HG03432 (cell line): ENCODE results near the gene TAF4.

ENCODE experiments used
- ATAC-seq: cut with Tn5 transposase; IDR thresholded peaks from one replicate; pipeline ENCODE4 v1.9.1; 2021; ENCODE audit warnings: mild to moderate bottlenecking, moderate library complexity; ENCODE audit not compliant: unreplicated experiment

The TAF4 gene

GRCh38 chr20:61934716-61935530 is 130.8 kb downstream of the TAF4 start:
- no peak for ATAC-seq

GRCh38 chr20:61933951-61934715 is 131.5 kb downstream of the TAF4 start:
- ATAC-seq, result no peak

GRCh38 chr20:61933481-61933950 is 132.2 kb downstream of the TAF4 start:
- no peak for ATAC-seq

- no peak for ATAC-seq
These were observed 132.8 kb downstream of the TAF4 start for GRCh38 chr20:61932711-61933480.

DNA sequence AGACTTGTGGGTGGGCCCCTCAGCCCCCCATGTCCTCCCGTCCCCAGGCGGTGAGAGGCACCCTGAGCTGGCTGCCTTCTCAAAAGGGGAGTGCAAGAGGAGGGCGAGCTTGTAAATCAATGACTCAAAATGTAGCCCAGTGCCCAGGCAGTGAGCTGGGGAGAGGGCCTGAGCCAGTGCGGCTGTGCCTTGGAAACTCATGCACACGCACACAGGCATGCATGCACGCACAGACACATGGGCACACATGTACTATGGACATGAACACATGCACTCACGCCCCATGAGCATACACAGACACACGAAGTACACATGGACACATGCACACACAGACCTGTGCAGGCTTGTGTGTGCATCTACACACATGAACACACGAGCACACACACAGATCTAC is 133.5 kb downstream of the TAF4 start:
- no peak for ATAC-seq

GRCh38 chr20:61931476-61932198 is 134.0 kb downstream of the TAF4 start:
- no peak for ATAC-seq

DNA sequence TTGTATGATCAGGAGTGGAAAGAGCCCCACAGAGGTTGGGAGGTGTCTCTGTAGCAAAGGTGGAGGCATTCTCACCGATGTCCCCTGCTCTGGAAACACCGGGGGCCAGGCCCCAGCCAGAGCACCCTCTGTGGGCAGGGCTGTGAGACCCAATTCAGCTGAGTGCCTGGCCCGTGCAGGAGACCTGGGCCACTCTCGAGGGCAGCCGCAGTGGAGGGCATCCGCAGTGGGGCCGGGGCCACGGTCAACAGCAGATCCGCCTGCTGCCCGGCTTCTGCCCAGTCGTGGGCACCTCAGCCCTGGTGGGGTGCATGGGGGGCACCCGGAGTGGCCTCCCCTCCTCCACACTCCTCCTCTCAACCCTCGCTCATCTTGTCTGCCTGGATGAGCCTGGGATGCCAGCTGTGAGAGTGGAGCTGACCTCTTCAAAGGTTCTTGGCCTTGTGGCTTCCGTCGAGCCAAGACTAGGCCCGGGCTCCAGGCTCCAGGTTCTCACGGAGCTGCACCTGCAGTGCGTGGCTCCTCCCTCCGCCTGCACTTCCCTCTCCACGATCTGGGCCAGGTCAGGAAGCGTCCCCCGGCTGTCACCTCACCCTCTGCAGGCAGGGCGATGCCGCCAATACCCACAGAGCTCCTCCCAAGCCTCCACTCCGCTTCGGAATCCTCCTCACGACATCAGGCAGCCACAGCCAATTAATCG is 134.8 kb downstream of the TAF4 start:
- no peak for ATAC-seq

- ATAC-seq, result no peak
These were observed 135.6 kb downstream of the TAF4 start for GRCh38 chr20:61929971-61930666.

- ATAC-seq, result no peak
These were observed 136.1 kb downstream of the TAF4 start for GRCh38 chr20:61929561-61929960.

DNA sequence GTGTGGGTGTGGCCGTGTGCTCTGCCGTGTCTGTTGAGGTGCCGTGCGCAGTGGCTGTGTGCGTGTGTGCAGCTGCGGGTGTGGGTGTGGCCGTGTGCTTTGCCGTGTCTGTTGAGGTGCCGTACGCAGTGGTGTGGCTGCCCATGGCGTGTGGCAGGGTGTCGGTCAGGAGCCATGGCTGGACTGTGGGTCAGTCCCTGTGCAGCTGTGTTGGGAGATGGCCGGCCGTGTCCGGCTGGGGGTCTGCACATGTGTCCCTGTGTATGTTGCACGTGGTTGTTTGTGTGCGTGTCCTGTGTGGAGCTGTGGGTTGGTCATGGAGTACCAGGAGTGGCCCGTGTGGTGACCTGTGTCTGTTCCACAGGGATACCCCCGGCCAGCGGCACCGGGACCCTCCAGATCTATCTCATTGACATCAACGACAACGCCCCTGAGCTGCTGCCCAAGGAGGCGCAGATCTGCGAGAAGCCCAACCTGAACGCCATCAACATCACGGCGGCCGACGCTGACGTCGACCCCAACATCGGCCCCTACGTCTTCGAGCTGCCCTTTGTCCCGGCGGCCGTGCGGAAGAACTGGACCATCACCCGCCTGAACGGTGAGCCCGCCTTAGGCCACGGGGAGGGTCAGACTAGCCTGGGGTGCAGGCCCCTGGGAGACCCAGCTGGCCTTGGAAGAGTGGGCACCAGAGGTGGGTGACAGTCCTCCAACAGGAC is 137.7 kb downstream of the TAF4 start:
- ATAC-seq, result no peak

- ATAC-seq, result no peak
These were observed 138.4 kb downstream of the TAF4 start for GRCh38 chr20:61927193-61927825.

DNA sequence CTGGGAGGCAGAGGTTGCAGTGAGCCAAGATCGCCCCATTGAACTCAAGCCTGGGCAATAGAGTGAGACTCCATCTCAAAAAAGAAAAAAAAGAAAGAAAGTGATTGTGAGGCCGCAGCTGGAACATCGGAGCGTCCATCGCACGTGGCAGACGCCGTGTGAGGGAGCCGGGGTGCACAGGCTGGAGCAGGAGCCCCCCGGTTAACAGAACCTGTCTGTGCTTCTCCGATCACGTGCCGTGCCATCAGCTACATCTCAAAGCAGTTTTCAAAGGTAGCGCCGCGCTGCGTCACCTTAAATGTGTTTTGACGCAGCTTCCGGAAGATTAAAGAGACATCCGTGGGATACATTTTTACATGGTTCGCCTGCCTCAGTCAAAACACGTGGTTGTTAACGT is 138.9 kb downstream of the TAF4 start:
- no peak for ATAC-seq

GRCh38 chr20:61926253-61926613 is 139.4 kb downstream of the TAF4 start:
- no peak for ATAC-seq

DNA sequence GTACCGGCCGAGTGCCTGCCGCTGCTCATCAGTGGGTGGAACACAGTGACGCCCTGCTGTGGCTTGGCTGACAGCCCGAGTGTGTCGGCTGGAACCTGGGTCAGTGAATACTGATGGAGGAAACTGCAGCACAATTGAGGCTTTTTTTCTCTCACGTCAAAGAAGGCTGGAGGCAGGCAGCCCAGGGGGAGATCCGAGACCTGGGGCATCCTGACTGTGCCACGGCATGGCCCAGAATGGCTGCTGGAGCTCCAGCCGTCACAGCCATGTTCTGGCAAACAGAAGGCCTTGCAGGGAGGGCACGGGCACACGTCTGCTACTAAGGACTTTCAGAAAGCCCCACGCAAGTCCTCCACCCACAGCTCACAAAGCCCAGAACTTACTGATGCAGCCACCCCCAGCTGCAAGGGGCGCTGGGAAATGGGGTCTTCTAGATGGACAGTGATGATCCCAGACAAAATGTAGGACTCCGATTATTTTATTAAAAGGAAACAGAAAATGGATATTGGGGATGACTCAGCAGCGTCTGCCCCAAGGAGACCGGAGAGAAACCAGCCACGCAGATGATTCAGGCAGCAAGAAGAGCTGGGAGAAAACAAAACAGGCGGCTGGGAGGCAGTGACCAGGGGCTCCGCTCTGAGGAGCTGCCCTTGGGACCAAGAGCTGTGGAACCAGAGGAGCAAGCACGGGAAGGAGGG is 140.0 kb downstream of the TAF4 start:
- ATAC-seq, result no peak

DNA sequence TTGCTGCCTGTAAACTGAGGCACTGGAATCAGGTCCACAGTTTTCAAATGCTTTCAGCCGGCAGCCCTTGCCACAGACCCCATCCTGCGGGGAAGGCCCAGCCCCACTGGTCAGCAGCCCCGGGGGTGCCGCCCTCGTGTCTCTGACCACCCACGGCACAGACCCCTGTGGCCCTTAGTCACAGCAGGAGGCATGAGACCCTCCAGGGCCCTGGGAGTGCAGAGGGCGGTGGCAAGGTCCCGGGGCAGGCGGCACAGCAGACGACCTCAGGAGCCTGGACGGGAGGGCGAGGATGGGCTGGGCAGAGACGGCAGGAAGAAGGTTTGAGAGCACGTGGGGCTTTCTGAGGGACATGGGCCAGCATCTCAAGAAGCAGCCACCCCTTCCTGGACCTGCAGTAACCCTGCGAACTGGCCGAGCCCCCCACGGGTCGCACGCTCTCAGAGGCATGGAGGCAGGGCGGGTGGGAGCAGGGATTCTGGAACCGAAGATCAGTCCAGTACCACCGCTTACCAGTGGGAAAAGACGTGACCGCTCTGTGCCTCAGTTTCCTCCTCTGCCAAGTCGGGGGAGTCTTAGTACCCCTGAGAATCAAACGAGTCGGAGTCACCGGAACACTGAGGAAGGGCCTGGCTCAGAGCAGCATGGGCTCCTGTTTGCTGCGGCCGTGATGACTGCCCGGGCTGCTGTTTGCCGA is 140.7 kb downstream of the TAF4 start:
- ATAC-seq, result no peak
